Liver (tissue), 9 donors: ENCODE data around the gene UGT1A7. TPM values are rescaled to one million over a fixed set of nuclear protein-coding genes. Genes with fewer than 3 reads are reported as not detected.

Experiments
- DNase-seq: peaks from one replicate; pipeline ENCODE4 v3.0.0-alpha.2; 2017; ENCODE audit warnings: low spot score
- H3K27ac ChIP-seq, 2 donors: one replicate each; pipeline ENCODE4 v1.7.0; 2013; ENCODE audit warnings: inconsistent platforms in 2 of 2, low read length in 2 of 2, control low read depth in 1 of 2, low read depth in 1 of 2, mild to moderate bottlenecking in 1 of 2
- H3K27me3 ChIP-seq, 4 donors: one replicate each; pipeline versions ENCODE4 v1.6.1 to v1.7.0; 2013; ENCODE audit warnings: low read length in 3 of 4, inconsistent platforms in 1 of 4, mild to moderate bottlenecking in 1 of 4, moderate library complexity in 1 of 4; ENCODE audit not compliant: control insufficient read depth in 4 of 4, insufficient read depth in 4 of 4
- H3K36me3 ChIP-seq, 4 donors: one replicate each; pipeline versions ENCODE4 v1.6.1 to v1.7.0; 2013; ENCODE audit warnings: low read length in 3 of 4, mild to moderate bottlenecking in 3 of 4, low read depth in 1 of 4, moderate library complexity in 1 of 4; ENCODE audit not compliant: control insufficient read depth in 4 of 4, insufficient read depth in 3 of 4
- H3K4me1 ChIP-seq, 4 donors: one replicate each; pipeline versions ENCODE4 v1.6.1 to v1.7.0; 2013; ENCODE audit warnings: low read length in 3 of 4, mild to moderate bottlenecking in 3 of 4, moderate library complexity in 1 of 4; ENCODE audit not compliant: control insufficient read depth in 4 of 4, insufficient read depth in 4 of 4
- H3K4me3 ChIP-seq, 3 donors: one replicate each; pipeline versions ENCODE4 v1.6.1 to v1.7.0; 2013; ENCODE audit warnings: low read length in 3 of 3, control low read depth in 1 of 3, low read depth in 1 of 3, mild to moderate bottlenecking in 1 of 3
- H3K9ac ChIP-seq, 2 donors: one replicate each; pipeline ENCODE4 v1.7.0; 2013; ENCODE audit warnings: low read length in 2 of 2, mild to moderate bottlenecking in 2 of 2, moderate library complexity in 2 of 2, control low read depth in 1 of 2, low read depth in 1 of 2
- H3K9me3 ChIP-seq, 4 donors: one replicate each; pipeline versions ENCODE4 v1.6.1 to v1.7.0; 2013; ENCODE audit warnings: low read length in 3 of 4; ENCODE audit not compliant: control insufficient read depth in 4 of 4
- EGR1 ChIP-seq, 2 donors: IDR thresholded peaks; 2 replicates each; pipeline ENCODE4 v1.6.1; 2016 to 2018; ENCODE audit warnings: antibody characterized with exemption in 2 of 2, low read depth in 2 of 2
- FOXA1 ChIP-seq: IDR thresholded peaks from 2 replicates; pipeline ENCODE4 v1.6.1; 2016; ENCODE audit warnings: antibody characterized with exemption
- FOXA2 ChIP-seq: IDR thresholded peaks from 2 replicates; pipeline ENCODE4 v1.6.1; 2016; ENCODE audit warnings: antibody characterized with exemption
- GABPA ChIP-seq, 2 donors: IDR thresholded peaks in 1 of 2; conservative IDR thresholded peaks in 1 of 2; 2 replicates each; pipeline ENCODE4 v1.6.1; 2016; ENCODE audit warnings: antibody characterized with exemption in 2 of 2, mild to moderate bottlenecking in 1 of 2, moderate library complexity in 1 of 2
- HNF4A ChIP-seq, 2 donors: conservative IDR thresholded peaks; 2 replicates each; pipeline ENCODE4 v1.6.1; 2016; ENCODE audit warnings: antibody characterized with exemption in 2 of 2, mild to moderate bottlenecking in 2 of 2
- HNF4G ChIP-seq: IDR thresholded peaks from 2 replicates; pipeline ENCODE4 v1.6.1; 2016; ENCODE audit warnings: antibody characterized with exemption
- JUND ChIP-seq, 2 donors: IDR thresholded peaks; 2 replicates each; pipeline ENCODE4 v1.6.1; 2016; ENCODE audit warnings: antibody characterized with exemption in 2 of 2
- NR2F2 ChIP-seq: IDR thresholded peaks from 2 replicates; pipeline ENCODE4 v1.6.1; 2016; ENCODE audit warnings: antibody characterized with exemption
- RAD21 ChIP-seq, 2 donors: IDR thresholded peaks; 2 replicates each; pipeline ENCODE4 v1.6.1; 2016; ENCODE audit warnings: antibody characterized with exemption in 2 of 2, mild to moderate bottlenecking in 2 of 2
- RXRA ChIP-seq, 2 donors: IDR thresholded peaks; 2 replicates each; pipeline ENCODE4 v1.6.1; 2017 to 2018; ENCODE audit warnings: antibody characterized with exemption in 2 of 2, mild to moderate bottlenecking in 1 of 2
- SP1 ChIP-seq: IDR thresholded peaks from 2 replicates; pipeline ENCODE4 v1.6.1; 2018; ENCODE audit warnings: antibody characterized with exemption, mild to moderate bottlenecking
- TAF1 ChIP-seq: conservative IDR thresholded peaks from 2 replicates; pipeline ENCODE4 v1.6.1; 2016; ENCODE audit warnings: antibody characterized with exemption, mild to moderate bottlenecking
- YY1 ChIP-seq: IDR thresholded peaks from 2 replicates; pipeline ENCODE4 v1.6.1; 2016; ENCODE audit warnings: antibody characterized with exemption, mild to moderate bottlenecking
- WGBS: extraction: QIAGEN DNeasy Blood & Tissue Kit; methylation state at CpG from one replicate; pipeline ENCODE4 v1.1.7; 2013; 5-methylcytosine and 5-hydroxymethylcytosine counted together
- polyA plus RNA-seq, 2 donors: library from polyadenylated mRNA; stranded (reverse) in 1 of 2; unstranded in 1 of 2; fragments of 200-250 nt in 1 of 2; fragments of >200 nt in 1 of 2; fragmentation: Nextera tagmentation in 1 of 2; extraction: Ambion mirVana in 1 of 2; gene quantifications; one replicate each; pipeline versions ENCODE4 v1.2.1 to v1.2.3, GENCODE V29; 2013 to 2015
- total RNA-seq, 2 donors: library from RNA; depleted of rRNA; stranded (reverse); fragments of >200 nt; gene quantifications; one replicate each; pipeline ENCODE4 v1.2.3, GENCODE V29; 2014
- TF ChIP-seq, protein P1 (sequence below): fragments of 150-350 bp; IDR thresholded peaks from 2 replicates; pipeline ENCODE4 v1.5.1; 2017; ENCODE audit warnings: improper control_type of control experiment, low read depth, low read length; ENCODE audit not compliant: missing input control
- TF ChIP-seq, protein P2 (sequence below): IDR thresholded peaks from 2 replicates; pipeline ENCODE4 v1.6.1; 2016; ENCODE audit warnings: antibody characterized with exemption
- TF ChIP-seq, protein P3 (sequence below): IDR thresholded peaks from 2 replicates; pipeline ENCODE4 v1.6.1; 2016; ENCODE audit warnings: antibody characterized with exemption, mild to moderate bottlenecking
- TF ChIP-seq, protein P4 (sequence below): IDR thresholded peaks from 2 replicates; pipeline ENCODE4 v1.6.1; 2016; ENCODE audit warnings: antibody characterized with exemption
- TF ChIP-seq, protein P5 (sequence below): IDR thresholded peaks from 2 replicates; pipeline ENCODE4 v1.6.1; 2016; ENCODE audit warnings: antibody characterized with exemption
- donor health status: healthy.
- donor health status: healthy.
- donor health status: healthy.
- donor health status: healthy.
- donor health status: healthy.

Gene UGT1A7
- total and polyA plus RNA-seq, 4 donors = 0.02 to 2.2 (median 0.38) TPM; not detected in 1

DNA sequence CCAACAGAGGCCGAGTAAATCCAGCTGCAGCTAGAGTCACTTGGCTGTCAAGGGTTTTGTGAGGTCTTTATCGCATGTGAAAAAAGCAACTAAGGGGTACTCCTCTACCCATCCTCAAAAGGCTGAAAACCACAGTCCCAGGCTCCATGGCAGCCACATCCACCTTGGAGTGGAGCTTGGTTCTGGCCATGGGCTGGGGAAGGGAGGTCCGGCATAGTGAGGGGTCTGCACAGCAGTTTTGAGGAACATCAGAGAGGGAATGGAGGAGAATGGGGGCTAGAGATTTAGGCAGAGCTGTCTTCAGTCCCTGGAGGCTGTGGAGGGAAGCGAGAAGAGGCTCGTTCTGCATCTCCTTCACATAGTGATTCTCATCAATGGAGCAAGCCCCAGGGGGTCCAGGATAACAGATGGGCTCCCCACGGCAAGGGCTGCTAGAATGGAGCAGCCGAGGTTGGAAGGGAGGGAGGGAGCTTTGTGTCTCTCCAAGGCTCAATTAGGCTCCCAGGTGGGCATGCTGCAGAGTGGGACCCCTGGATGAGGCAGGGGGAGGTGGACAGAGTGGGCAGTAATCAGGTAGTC lies 117.5 kb downstream of the UGT1A7 start:
- WGBS = 76% methylated on average over 7 of the region's 7 CpGs
- Histone ChIP-seq H3K9me3 (no peaks in the 10 kb centered on the region), H3K4me3 (no peak overlapping the region), H3K27me3 (no peaks in the 10 kb centered on the region), H3K27ac (no peak overlapping the region), H3K4me1 (no peaks in the 10 kb centered on the region), H3K36me3 (no peaks in the 10 kb centered on the region), H3K9ac (no peak overlapping the region)
- no peak for DNase-seq
- TF ChIP-seq, protein P1, sequence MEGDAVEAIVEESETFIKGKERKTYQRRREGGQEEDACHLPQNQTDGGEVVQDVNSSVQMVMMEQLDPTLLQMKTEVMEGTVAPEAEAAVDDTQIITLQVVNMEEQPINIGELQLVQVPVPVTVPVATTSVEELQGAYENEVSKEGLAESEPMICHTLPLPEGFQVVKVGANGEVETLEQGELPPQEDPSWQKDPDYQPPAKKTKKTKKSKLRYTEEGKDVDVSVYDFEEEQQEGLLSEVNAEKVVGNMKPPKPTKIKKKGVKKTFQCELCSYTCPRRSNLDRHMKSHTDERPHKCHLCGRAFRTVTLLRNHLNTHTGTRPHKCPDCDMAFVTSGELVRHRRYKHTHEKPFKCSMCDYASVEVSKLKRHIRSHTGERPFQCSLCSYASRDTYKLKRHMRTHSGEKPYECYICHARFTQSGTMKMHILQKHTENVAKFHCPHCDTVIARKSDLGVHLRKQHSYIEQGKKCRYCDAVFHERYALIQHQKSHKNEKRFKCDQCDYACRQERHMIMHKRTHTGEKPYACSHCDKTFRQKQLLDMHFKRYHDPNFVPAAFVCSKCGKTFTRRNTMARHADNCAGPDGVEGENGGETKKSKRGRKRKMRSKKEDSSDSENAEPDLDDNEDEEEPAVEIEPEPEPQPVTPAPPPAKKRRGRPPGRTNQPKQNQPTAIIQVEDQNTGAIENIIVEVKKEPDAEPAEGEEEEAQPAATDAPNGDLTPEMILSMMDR = no peak
- TF ChIP-seq YY1 = no peak
- TF ChIP-seq RXRA (IDR thresholded peaks at IDR 0.05) = no peak
- no peak for TF ChIP-seq FOXA2
- no peak for TF ChIP-seq SP1
- TF ChIP-seq, protein P2, sequence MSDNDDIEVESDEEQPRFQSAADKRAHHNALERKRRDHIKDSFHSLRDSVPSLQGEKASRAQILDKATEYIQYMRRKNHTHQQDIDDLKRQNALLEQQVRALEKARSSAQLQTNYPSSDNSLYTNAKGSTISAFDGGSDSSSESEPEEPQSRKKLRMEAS = no peak
- no peak for TF ChIP-seq EGR1 (IDR thresholded peaks at IDR 0.05; ENCODE audit: low read depth in 2 of 2)
- no peak for TF ChIP-seq GABPA (IDR thresholded peaks at IDR 0.05 in 1 of 2, conservative IDR thresholded peaks at IDR 0.05 in 1 of 2)
- no peak for TF ChIP-seq NR2F2
- TF ChIP-seq, protein P3, sequence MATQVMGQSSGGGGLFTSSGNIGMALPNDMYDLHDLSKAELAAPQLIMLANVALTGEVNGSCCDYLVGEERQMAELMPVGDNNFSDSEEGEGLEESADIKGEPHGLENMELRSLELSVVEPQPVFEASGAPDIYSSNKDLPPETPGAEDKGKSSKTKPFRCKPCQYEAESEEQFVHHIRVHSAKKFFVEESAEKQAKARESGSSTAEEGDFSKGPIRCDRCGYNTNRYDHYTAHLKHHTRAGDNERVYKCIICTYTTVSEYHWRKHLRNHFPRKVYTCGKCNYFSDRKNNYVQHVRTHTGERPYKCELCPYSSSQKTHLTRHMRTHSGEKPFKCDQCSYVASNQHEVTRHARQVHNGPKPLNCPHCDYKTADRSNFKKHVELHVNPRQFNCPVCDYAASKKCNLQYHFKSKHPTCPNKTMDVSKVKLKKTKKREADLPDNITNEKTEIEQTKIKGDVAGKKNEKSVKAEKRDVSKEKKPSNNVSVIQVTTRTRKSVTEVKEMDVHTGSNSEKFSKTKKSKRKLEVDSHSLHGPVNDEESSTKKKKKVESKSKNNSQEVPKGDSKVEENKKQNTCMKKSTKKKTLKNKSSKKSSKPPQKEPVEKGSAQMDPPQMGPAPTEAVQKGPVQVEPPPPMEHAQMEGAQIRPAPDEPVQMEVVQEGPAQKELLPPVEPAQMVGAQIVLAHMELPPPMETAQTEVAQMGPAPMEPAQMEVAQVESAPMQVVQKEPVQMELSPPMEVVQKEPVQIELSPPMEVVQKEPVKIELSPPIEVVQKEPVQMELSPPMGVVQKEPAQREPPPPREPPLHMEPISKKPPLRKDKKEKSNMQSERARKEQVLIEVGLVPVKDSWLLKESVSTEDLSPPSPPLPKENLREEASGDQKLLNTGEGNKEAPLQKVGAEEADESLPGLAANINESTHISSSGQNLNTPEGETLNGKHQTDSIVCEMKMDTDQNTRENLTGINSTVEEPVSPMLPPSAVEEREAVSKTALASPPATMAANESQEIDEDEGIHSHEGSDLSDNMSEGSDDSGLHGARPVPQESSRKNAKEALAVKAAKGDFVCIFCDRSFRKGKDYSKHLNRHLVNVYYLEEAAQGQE = no peak
- TF ChIP-seq, protein P4, sequence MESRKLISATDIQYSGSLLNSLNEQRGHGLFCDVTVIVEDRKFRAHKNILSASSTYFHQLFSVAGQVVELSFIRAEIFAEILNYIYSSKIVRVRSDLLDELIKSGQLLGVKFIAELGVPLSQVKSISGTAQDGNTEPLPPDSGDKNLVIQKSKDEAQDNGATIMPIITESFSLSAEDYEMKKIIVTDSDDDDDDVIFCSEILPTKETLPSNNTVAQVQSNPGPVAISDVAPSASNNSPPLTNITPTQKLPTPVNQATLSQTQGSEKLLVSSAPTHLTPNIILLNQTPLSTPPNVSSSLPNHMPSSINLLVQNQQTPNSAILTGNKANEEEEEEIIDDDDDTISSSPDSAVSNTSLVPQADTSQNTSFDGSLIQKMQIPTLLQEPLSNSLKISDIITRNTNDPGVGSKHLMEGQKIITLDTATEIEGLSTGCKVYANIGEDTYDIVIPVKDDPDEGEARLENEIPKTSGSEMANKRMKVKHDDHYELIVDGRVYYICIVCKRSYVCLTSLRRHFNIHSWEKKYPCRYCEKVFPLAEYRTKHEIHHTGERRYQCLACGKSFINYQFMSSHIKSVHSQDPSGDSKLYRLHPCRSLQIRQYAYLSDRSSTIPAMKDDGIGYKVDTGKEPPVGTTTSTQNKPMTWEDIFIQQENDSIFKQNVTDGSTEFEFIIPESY = no peak
- no peak for TF ChIP-seq JUND (IDR thresholded peaks at IDR 0.05)
- TF ChIP-seq, protein P5, sequence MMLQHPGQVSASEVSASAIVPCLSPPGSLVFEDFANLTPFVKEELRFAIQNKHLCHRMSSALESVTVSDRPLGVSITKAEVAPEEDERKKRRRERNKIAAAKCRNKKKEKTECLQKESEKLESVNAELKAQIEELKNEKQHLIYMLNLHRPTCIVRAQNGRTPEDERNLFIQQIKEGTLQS = no peak
- TF ChIP-seq HNF4A (conservative IDR thresholded peaks at IDR 0.05) = no peak
- no peak for TF ChIP-seq RAD21 (IDR thresholded peaks at IDR 0.05)
- no peak for TF ChIP-seq HNF4G
- no peak for TF ChIP-seq FOXA1
- TF ChIP-seq TAF1 = no peak
